ENCODE data around the gene PDE4C.

Gene PDE4C

DNA sequence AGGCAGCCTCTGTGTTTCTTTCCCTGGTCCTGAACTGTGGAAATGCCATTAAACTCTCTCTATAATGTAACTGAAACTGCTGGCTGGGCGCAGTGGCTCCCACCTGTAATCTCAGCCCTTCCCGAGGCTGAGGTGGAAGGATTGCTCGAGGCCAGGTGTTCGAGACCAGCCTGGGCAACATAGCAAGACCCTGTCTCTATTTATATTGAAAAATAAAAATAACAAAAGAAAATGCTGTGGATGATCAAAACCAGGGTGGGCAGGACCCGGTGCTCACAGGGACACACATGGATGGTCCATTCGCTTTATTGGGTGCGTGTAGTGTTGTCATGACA, 29.8 kb downstream of the PDE4C start:
- DNase-seq, result no peak

DNA sequence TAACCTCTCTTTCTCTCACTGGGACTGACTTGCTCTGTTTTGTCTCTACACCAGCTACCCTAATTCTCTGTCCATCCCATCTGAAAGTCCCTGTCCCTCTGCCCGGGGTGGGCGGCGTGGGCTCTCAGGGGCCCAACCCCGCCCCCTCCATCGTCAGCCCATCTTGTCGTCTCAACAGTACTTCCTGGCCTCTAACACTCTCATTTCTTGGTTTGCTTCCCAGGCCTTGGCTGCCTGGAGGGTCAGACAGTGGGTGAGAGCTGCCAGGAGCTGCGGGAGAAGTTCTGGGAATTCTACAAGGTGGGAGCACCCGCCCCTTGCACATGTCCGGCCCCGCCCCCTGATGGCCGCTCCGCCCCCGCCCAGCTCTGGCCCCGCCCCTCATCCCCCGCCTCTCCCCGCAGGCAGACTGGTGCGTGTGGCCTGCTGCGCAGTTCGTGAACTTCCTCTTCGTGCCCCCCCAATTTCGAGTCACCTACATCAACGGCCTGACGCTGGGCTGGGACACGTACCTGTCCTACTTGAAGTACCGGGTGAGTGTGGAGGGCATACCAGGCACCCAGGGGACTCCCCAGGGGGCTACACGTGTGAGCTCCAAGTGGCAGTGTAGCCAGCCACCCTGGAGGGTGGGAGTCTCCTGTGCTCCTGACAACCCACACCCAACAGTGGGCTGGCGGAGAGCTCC, 31.5 kb downstream of the PDE4C start:
- no peak for DNase-seq

DNA sequence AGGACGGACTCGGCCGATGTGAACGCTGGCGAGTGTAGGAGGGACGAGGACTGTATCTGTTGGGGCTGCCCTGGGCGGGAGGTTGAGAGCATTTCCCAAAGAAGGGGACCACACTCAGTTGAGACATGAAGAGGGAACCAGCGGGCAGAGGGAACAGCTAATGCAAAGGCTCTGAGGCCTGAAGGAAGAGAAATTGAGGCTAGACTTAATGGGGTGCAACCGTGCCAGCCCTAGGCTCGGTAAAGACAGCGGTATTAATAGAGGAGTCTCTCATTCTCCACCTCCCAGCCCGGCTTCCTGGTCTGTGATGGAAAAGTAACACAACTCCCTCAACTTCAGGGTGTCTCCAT, 32.1 kb downstream of the PDE4C start:
- no peak for DNase-seq

DNA sequence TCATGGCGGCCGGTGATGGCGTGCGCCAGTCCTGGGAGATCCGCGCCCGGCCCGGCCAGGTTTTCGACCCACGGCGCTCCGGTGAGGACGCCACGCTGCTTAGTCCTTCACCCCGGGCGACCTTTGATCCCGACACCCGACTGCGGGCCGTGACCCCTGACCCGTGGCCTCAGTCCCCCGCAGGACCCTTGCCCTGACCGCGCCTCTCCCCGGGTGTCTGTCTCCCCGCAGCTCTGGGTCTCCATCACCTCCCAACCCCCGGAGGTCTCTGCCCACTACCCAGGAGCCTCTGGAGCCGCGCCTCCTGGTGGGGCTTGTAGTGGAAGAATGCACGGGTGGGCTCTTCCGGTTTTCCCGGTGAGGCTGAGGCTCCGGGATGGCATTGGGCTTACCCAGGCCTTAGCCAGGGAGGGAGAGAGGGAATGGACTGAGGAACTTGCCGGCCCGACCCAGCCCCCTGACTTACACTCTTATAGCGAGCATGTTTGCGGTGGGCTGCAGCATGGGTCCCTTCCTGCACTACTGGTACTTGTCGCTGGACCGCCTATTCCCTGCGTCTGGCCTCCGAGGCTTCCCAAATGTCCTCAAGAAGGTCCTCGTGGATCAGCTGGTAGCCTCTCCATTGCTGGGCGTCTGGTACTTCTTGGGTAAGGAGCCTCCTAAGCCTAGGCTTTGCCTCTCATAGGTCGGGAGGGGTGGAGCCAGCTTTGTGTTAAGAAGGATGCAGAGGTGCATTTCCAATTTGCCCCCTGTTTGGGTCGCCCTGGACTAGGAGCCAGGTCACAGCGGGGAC, 32.7 kb downstream of the PDE4C start:
- DNase-seq, result no peak

DNA sequence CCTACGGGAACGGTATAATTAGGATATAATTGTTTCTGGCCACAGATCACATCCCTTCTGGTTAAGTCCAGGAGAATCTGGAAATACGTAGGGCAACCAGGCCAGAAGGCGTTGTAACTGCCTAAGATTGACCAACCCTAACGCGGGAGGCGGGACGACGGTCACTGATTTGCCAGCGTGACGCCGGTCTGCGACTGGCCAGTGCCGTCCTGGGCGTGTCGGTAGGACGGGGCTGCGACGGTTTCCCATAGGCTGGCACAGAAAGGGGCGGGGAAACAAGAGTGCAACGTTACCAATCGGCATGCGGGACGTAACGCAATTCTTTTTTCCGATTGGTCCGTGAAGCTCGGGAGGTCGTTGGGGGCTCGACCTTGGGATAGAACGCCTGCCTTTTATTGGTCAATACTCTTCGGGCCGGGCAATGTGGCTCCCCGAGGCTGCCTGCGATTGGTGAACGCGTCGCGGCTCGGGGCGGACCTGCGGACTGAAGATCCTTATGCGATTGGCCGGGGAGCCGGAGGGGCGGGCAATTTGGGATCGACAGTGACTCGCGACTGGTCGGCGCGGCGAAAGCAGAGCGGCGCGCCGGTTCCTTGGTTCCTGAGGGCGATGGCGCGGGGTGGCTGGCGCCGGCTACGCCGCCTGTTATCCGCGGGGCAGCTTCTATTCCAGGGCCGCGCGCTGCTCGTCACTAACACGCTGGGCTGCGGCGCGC, 33.4 kb downstream of the PDE4C start, which contains the start of gene MPV17L2:
TSS of gene MPV17L2 (plus strand) at position 546 of the 715 bp plus-strand sequence. CDS start at position 610, 64 bp downstream.
- peak; percentile 97 for DNase-seq

DNA sequence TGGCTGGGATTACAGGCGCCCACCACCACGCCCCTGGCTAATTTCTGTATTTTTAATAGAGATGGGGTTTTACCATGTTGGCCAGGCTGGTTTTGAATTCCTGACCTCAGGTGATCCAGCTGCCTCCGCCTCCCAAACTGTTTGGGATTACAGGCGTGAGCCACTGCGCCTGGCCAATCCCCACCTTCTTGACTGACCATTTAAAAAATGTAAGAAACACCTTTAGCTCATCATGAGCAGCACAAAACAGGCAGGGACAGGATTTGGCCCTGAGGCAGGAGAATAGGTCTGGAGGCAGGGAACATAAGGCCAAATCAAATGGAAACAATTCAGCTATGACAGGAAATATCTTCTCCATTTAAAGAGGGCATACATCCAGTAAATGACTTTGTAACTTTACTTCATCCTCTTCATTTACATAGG, 34.6 kb downstream of the PDE4C start:
- DNase-seq, result no peak

DNA sequence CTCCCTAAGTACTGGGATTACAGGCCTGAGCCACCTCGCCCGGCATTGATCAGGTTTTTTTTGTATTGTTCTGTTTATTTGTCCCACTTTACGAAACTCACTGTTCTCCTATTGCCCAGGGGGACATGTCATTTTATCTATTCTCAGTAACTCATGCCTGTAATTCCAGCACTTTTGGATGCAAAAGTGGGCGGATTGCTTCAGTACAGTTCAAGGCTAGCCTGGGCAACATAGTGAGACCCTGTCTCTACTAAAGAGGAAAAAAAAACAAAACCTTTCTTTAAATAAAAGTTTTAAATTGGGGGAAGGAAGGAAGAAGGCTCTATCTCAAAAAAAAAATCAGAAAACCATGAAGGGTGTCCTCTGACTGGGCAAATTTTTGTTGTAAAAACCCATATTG, 36.0 kb downstream of the PDE4C start:
- no peak for DNase-seq

DNA sequence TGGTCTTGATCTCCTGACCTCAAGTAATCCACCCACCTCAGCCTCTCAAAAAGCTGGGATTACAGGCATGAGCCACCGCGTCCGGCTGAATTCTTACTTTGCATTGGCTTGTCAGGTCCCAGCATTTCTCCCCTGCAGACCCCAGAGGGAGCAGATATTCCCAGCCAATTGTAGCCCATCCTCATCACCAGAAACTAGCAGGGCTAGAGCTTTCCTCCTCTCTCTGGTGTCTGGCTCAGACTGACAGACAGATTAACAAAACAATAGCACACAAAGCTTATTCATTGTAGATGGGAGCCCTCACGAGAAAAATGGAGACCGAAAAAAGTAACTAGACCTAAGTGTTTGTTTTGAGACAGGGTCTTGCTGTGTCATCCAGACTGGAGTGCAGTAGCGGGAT, 40.7 kb downstream of the PDE4C start:
- no peak for DNase-seq

DNA sequence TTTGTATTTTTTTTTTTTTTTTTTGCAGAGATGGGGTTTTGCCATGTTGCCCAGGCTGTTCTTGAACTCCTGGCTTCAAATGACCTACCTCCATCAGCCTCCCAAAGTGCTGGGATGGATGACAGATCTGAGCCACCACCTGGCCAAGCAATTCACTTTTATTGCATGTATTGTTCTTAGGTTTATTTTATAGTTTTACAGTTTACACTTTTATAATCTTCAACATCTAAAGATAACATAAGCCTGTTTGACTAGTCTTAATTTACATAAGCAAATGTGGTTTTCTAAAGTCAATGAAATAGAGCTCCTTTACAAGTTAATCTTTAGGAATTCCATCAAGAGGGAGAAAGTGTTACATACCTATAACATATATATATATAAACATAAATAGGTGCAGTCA, 42.7 kb downstream of the PDE4C start:
- DNase-seq, result no peak

DNA sequence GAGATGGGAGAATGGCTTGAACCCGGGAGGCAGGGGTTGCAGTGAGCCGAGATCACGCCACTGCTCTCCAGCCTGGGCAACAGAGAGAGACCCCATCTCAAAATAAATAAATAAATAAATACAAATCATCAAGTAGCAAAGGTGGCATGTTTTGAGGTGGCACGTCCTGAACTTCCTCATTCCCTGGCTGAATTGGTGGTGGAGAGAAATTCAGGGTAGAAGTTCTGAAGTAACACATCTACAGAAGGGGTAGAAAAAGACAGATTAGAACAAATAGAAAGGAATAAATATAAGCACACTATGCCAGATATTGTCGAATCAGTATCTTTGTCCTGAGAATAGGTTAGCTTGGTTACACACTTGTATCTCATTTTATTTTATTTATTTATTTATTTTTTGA, 46.3 kb downstream of the PDE4C start:
- no peak for DNase-seq

DNA sequence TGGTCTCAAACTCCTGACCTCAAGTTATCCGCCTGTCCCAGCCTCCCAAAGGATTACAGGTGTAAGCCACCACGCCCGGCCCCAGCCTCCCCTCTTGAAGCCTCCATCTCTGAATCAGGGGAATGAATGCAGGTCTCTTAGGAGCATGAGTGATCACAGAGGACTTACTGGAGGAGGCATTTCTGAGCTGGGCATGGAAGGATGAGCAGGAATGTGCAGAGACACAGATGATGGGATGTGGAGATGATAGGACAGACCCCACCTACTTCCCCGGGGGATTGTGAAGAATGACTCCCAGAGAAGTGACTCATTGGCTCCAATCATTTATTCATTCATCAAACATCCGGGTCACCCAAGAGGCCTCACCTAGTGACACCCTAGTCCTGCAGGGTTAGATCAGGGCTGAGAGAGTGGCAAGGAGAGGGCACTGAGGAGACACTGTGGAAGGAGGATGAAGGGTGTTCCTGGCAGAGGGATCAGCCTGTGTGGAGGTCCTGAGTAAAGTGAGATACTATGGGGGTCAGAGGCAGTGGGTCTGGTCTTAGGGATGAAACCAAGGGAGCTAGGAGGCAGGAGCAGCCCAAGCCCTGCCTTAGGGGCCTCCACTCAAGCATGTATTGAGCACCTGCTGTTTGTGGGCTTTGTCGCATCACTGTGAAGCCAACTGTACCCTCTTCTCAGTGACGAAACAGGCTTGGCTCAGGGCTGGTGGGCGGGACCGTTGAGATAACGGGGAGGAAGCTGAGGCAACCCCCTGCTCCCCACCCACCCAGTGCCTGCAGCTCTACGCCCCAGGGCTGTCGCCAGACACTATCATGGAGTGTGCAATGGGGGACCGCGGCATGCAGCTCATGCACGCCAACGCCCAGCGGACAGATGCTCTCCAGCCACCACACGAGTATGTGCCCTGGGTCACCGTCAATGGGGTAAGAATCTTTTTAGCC, 49.6 kb downstream of the PDE4C start:
- no peak for DNase-seq

DNA sequence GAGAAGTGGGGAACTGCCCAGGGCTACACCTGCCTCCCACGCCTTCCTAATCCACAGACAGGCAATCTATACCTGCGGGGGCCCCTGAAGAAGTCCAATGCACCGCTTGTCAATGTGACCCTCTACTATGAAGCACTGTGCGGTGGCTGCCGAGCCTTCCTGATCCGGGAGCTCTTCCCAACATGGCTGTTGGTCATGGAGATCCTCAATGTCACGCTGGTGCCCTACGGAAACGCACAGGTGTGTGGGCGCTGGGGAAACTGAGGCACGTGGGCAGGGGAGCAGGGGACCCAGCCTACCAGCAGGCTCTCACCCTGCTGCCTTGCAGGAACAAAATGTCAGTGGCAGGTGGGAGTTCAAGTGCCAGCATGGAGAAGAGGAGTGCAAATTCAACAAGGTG, 51.3 kb downstream of the PDE4C start:
- no peak for DNase-seq
